Panc1 (cell line): ENCODE measurements around the gene C20orf141. TPM values are rescaled to one million over a fixed set of nuclear protein-coding genes. Genes with fewer than 3 reads are reported as not detected.

Source experiments
- ATAC-seq: fragments of 200-7000 bp; cut with Tn5 transposase; 2 replicates; pipeline ENCODE4 v1.9.1; 2020; ENCODE audit warnings: mild to moderate bottlenecking, moderate library complexity
- BruUV-seq: library from RNA; stranded (reverse); fragments of 400-500 nt; replicated peaks from 2 replicates; lab custom pipeline; 2021; lab: Mats Ljungman, UMichigan
- CTCF ChIA-PET: fragments of 300-600 bp; sonication (Branson Sonifier 250); formaldehyde crosslinking; loops from one replicate; lab custom pipeline; 2022; ENCODE audit warnings: antibody characterized with exemption; lab: Charles Lee
- POLR2A ChIA-PET: fragments of 300-600 bp; sonication (Branson Sonifier 250); formaldehyde crosslinking; loops from one replicate; lab custom pipeline; 2022; ENCODE audit warnings: antibody characterized with exemption; lab: Charles Lee
- DNase-seq: peaks from one replicate; pipeline ENCODE4 v3.0.0-alpha.2; 2010; ENCODE audit warnings: low read depth, low spot score
- H3K27ac ChIP-seq: 2 replicates; pipeline ENCODE4 v1.5.1; 2011; ENCODE audit warnings: mild to moderate bottlenecking, low read length, inconsistent platforms
- H3K27me3 ChIP-seq: fragments of 200-500 bp; sonication (Bioruptor generic); 2 replicates; pipeline ENCODE4 v1.6.0; 2014; ENCODE audit warnings: low read length, inconsistent platforms; ENCODE audit not compliant: control insufficient read depth, insufficient read depth
- H3K36me3 ChIP-seq: fragments of 200-500 bp; sonication (Bioruptor generic); 2 replicates; pipeline ENCODE4 v1.5.1; 2014; ENCODE audit warnings: inconsistent platforms, mild to moderate bottlenecking, low read length, moderate library complexity; ENCODE audit not compliant: control insufficient read depth, insufficient read depth
- H3K4me1 ChIP-seq: 2 replicates; pipeline ENCODE4 v1.5.1; 2011; ENCODE audit warnings: inconsistent platforms, mild to moderate bottlenecking, low read length, moderate library complexity; ENCODE audit not compliant: control insufficient read depth, insufficient read depth
- H3K4me3 ChIP-seq, 2 experiments: 2 replicates each; pipeline ENCODE4 v1.5.1; 2011 to 2012; ENCODE audit warnings: low read depth in 2 of 2, low read length in 2 of 2, mild to moderate bottlenecking in 2 of 2, inconsistent platforms in 1 of 2, moderate library complexity in 1 of 2
- H3K9me3 ChIP-seq: fragments of 200-500 bp; sonication (Bioruptor generic); 2 replicates; pipeline ENCODE4 v1.5.1; 2014; ENCODE audit warnings: low read depth, mild to moderate bottlenecking, inconsistent platforms, low read length, moderate library complexity; ENCODE audit not compliant: control insufficient read depth, insufficient read depth
- POLR2AphosphoS5 ChIP-seq: IDR thresholded peaks from 2 replicates; pipeline ENCODE4 v1.6.1; 2012; ENCODE audit warnings: mild to moderate bottlenecking, low read depth, low read length, moderate library complexity
- SIN3A ChIP-seq: IDR thresholded peaks from 2 replicates; pipeline ENCODE4 v1.6.1; 2012; ENCODE audit warnings: low read depth, mild to moderate bottlenecking, low read length, moderate library complexity, borderline replicate concordance; ENCODE audit not compliant: insufficient read depth
- TCF7L2 ChIP-seq: IDR thresholded peaks from 2 replicates; pipeline ENCODE4 v1.6.1; 2011; ENCODE audit warnings: mild to moderate bottlenecking, low read depth, low read length, inconsistent platforms
- in situ Hi-C: cut with HindIII; loops from 2 replicates; pipeline ENCODE4 v1.10.0; 2016; ENCODE audit warnings: low sequenced_read_pairs, low pct_unique_long_range_greater_than_20kb
- intact Hi-C: fragments of 100-400 bp; cut with micrococcal nuclease; formaldehyde crosslinking; loops from one replicate; pipeline ENCODE4 v1.10.0; 2022; ENCODE audit not compliant: unreplicated experiment
- total RNA-seq: library from RNA; stranded (reverse); gene quantifications from one replicate; pipeline ENCODE4 v1.2.1, GENCODE V29; 2021; ENCODE audit not compliant: unreplicated experiment
- TF ChIP-seq, protein P1 (sequence below), 2 experiments: IDR thresholded peaks; 2 replicates each; pipeline ENCODE4 v1.6.1; 2011 to 2012; ENCODE audit warnings: low read depth in 2 of 2, control low read depth in 1 of 2, low read length in 1 of 2, mild to moderate bottlenecking in 1 of 2, moderate library complexity in 1 of 2; ENCODE audit not compliant: insufficient read depth in 1 of 2
- TF ChIP-seq, protein P2 (sequence below): fragments of 450-650 bp; IDR thresholded peaks from 2 replicates; pipeline ENCODE4 v1.5.1; 2017; ENCODE audit warnings: mild to moderate bottlenecking

The C20orf141 gene
- total RNA-seq, 1 experiment from 2014 or later, result not detected

DNA sequence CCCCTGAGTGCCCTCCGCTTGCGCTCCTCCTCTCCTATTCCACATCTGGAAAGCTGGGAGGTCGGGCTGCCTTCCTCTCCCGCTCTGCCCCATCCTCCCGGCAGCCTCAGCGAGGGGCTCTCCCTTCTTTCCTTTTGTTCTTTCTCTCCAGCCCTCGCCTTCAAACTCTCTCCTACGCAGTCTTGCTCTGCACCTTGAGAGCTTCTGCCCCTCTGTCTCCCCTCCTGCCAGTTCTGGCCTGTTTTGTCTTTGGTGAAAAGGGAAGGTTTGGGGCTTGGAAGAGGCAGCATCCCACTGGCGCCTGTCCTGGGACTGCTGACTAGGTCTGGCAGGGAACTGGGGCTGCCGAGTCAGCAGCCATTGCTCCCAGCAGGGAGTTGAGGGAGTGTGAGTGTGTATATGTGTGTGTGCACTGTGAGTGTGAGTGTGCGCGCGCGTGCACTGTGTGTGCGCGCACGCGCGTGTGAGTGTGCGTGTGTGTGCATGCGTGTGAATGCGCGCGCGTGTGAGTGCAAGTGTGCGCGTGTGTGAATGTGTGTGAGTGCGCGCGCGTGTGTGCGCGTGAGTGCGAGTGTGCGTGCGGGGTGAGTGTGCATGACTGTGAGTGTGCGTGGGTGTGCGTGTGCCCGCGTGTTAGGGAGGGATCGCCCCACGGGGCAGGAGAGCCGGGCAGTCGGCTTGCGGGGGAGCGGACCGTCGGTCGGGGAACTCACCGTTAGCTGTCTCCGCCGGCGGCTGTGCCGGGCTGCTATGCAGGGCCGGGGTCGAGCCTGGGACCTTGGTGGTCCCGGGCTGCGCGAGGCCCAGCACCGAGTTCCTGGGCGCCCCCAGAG lies 14.9 kb upstream of the C20orf141 start:
- intact Hi-C loops (no loop called here), in situ Hi-C loops (no loop called here)
- no peaks in the 10 kb centered on the region for H3K9me3 ChIP-seq
- POLR2A ChIA-PET, result no interaction called here
- no peaks in the 10 kb centered on the region for H3K36me3 ChIP-seq
- H3K4me3 ChIP-seq, result peak overlapping the region in 1 of 2 experiments; percentile 31; a peak in 1 of 4 replicates
- H3K4me1 ChIP-seq, result no peaks in the 10 kb centered on the region; the same call in 1 of the 2 replicates
- CTCF ChIA-PET, result no interaction called here
- no peak for TF ChIP-seq TCF7L2
- no peak for TF ChIP-seq SIN3A
- TF ChIP-seq POLR2AphosphoS5, result no peak
- TF ChIP-seq, protein P1, sequence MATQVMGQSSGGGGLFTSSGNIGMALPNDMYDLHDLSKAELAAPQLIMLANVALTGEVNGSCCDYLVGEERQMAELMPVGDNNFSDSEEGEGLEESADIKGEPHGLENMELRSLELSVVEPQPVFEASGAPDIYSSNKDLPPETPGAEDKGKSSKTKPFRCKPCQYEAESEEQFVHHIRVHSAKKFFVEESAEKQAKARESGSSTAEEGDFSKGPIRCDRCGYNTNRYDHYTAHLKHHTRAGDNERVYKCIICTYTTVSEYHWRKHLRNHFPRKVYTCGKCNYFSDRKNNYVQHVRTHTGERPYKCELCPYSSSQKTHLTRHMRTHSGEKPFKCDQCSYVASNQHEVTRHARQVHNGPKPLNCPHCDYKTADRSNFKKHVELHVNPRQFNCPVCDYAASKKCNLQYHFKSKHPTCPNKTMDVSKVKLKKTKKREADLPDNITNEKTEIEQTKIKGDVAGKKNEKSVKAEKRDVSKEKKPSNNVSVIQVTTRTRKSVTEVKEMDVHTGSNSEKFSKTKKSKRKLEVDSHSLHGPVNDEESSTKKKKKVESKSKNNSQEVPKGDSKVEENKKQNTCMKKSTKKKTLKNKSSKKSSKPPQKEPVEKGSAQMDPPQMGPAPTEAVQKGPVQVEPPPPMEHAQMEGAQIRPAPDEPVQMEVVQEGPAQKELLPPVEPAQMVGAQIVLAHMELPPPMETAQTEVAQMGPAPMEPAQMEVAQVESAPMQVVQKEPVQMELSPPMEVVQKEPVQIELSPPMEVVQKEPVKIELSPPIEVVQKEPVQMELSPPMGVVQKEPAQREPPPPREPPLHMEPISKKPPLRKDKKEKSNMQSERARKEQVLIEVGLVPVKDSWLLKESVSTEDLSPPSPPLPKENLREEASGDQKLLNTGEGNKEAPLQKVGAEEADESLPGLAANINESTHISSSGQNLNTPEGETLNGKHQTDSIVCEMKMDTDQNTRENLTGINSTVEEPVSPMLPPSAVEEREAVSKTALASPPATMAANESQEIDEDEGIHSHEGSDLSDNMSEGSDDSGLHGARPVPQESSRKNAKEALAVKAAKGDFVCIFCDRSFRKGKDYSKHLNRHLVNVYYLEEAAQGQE (IDR thresholded peaks at IDR 0.05; ENCODE audit: insufficient read depth in 1 of 2, low read depth in 2 of 2, low read length in 1 of 2), result no peak
- TF ChIP-seq, protein P2, sequence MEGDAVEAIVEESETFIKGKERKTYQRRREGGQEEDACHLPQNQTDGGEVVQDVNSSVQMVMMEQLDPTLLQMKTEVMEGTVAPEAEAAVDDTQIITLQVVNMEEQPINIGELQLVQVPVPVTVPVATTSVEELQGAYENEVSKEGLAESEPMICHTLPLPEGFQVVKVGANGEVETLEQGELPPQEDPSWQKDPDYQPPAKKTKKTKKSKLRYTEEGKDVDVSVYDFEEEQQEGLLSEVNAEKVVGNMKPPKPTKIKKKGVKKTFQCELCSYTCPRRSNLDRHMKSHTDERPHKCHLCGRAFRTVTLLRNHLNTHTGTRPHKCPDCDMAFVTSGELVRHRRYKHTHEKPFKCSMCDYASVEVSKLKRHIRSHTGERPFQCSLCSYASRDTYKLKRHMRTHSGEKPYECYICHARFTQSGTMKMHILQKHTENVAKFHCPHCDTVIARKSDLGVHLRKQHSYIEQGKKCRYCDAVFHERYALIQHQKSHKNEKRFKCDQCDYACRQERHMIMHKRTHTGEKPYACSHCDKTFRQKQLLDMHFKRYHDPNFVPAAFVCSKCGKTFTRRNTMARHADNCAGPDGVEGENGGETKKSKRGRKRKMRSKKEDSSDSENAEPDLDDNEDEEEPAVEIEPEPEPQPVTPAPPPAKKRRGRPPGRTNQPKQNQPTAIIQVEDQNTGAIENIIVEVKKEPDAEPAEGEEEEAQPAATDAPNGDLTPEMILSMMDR, result no peak
- ATAC-seq, result 0 out of 2 replicates have a peak, but pooled peaks have one; percentile 19
- no peak for DNase-seq
- BruUV-seq, result no TSS peak
- peaks cover 11% of the 10 kb centered on the region; the same call in 1 of the 2 replicates for H3K27me3 ChIP-seq
- H3K27ac ChIP-seq, result no peak overlapping the region

DNA sequence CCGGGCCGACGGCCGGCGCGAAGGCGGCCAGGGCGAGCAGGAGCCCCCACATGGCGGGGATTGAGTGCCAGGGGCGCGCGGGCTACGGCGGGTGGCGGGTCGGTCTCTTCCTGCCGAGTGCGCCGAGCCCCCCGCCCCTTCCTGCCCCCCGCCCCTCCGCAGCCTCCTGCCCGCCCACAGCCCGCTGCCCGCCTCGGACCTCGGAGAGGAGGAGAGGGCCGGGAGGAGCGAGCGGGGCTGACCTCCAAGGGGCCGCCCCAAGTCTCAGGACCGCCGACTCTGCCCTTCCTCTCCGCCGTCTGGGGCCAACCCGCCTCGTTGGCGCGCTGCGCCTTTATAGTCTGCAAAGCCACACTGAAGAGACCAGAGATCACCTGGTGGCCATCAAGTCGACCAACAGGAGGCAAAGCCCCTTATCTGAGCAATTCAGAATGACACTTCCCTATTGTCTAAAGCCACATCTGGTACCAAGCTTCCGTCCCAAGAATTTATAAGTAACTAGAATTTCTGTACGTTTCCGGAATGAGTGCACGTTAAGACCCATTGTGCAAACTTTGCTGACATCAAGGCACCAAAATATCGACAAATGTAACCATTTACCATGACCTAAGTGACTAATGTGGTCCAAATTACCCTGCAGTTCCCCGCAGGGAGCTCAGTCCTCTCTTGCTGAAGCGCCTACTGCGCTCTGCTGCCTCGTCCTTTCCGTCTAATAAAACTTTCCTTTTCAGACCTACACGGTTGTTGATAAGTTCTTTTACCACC lies 14.1 kb upstream of the C20orf141 start, which contains the start of gene CPXM1:
Gene CPXM1, minus strand, starts transcription at position 107 of the 765 bp plus-strand sequence. Its CDS starts 55 bp downstream, at position 52.
- Histone ChIP-seq H3K4me3 (peak within 1 kb of the TSS in 1 of 2 experiments; percentile 31; a peak in 1 of 4 replicates), H3K4me1 (no peaks in the 10 kb centered on the region; the same call in 1 of the 2 replicates), H3K27ac (no peak within 1 kb of the TSS), H3K9me3 (no peaks in the 10 kb centered on the region), H3K36me3 (no peaks in the 10 kb centered on the region), H3K27me3 (peaks cover 7% of the 10 kb centered on the region; the same call in 1 of the 2 replicates)
- in situ Hi-C loops, result no loop called here
- POLR2A ChIA-PET, result no interaction called here
- DNase-seq (no peak), ATAC-seq (no peak)
- CTCF ChIA-PET, result no interaction called here
- no peak for TF ChIP-seq POLR2AphosphoS5
- TF ChIP-seq, protein P1 (IDR thresholded peaks at IDR 0.05; ENCODE audit: insufficient read depth in 1 of 2, low read depth in 2 of 2, low read length in 1 of 2), result no peak
- TF ChIP-seq TCF7L2, result no peak
- no peak for TF ChIP-seq SIN3A
- TF ChIP-seq, protein P2, result no peak
- intact Hi-C loops, result no loop called here
- no TSS peak for BruUV-seq
